GM15510 (cell line): ENCODE measurements around the gene MYH3.

Experiments used
- POLR2A ChIP-seq: IDR thresholded peaks from 3 replicates; pipeline ENCODE4 v1.6.1; 2011; ENCODE audit warnings: borderline replicate concordance; ENCODE audit not compliant: insufficient read length; ENCODE audit errors: extremely low read depth

The MYH3 gene

GRCh38 chr17:10661437-10661836, 4.3 kb upstream of the MYH3 start:
- no peak for TF ChIP-seq POLR2A

GRCh38 chr17:10657879-10658278, 770 bp upstream of the MYH3 start:
- TF ChIP-seq POLR2A = no peak

- TF ChIP-seq POLR2A = no peak
Observed at GRCh38 chr17:10653987-10654386, 3.1 kb downstream of the MYH3 start.

- no peak for TF ChIP-seq POLR2A
Observed at GRCh38 chr17:10652984-10653659, 4.0 kb downstream of the MYH3 start.

- no peak for TF ChIP-seq POLR2A
Observed at GRCh38 chr17:10651927-10652326, 5.2 kb downstream of the MYH3 start.

GRCh38 chr17:10649602-10650001, 7.5 kb downstream of the MYH3 start:
- TF ChIP-seq POLR2A = no peak

- no peak for TF ChIP-seq POLR2A
Observed at GRCh38 chr17:10648956-10649355, 8.2 kb downstream of the MYH3 start.

- TF ChIP-seq POLR2A = no peak
Observed at GRCh38 chr17:10648381-10648780, 8.7 kb downstream of the MYH3 start.

GRCh38 chr17:10646392-10646990, 10.6 kb downstream of the MYH3 start:
- TF ChIP-seq POLR2A = no peak

- TF ChIP-seq POLR2A = no peak
Observed at GRCh38 chr17:10640475-10640874, 16.6 kb downstream of the MYH3 start.

- no peak for TF ChIP-seq POLR2A
Observed at GRCh38 chr17:10638151-10638550, 19.0 kb downstream of the MYH3 start.

- no peak for TF ChIP-seq POLR2A
Observed at GRCh38 chr17:10635290-10635689, 21.8 kb downstream of the MYH3 start.

GRCh38 chr17:10633738-10634379, 23.2 kb downstream of the MYH3 start:
- no peak for TF ChIP-seq POLR2A

- no peak for TF ChIP-seq POLR2A
Observed at GRCh38 chr17:10631701-10632100, 25.4 kb downstream of the MYH3 start.

- TF ChIP-seq POLR2A = no peak
Observed at GRCh38 chr17:10631048-10631700, 25.9 kb downstream of the MYH3 start.
